Stimulated activated naive CD8-positive, alpha-beta T cell treated with anti-CD3 and anti-CD28 coated beads, Interleukin-15, amount 100 ng/mL, for 72 hours (primary cell): ENCODE data around the gene ERG28.
"Not testable (repeated sequence)": the region's sequence is repeated elsewhere in the genome, so short reads cannot be mapped to it uniquely, and the experiment has no call there.

ENCODE experiments used
- ATAC-seq: fragments of 150-1000 bp; cut with Tn5 transposase; 2 replicates; pipeline ENCODE4 v1.10.0; 2021; ENCODE audit warnings: mild to moderate bottlenecking, moderate library complexity
- DNase-seq, 2 donors: peaks; one replicate each; pipeline ENCODE4 v3.0.0; 2021 to 2022
- H3K27ac Mint-ChIP-seq, 2 donors: one replicate each; pipeline ENCODE4 v1.8.0; 2022; ENCODE audit warnings: mild to moderate bottlenecking in 2 of 2, mixed read lengths in 2 of 2, moderate library complexity in 2 of 2
- H3K27me3 Mint-ChIP-seq: one replicate; pipeline ENCODE4 v1.8.0; 2022; ENCODE audit warnings: mixed read lengths
- H3K4me1 Mint-ChIP-seq: one replicate; pipeline ENCODE4 v1.8.0; 2022; ENCODE audit warnings: mild to moderate bottlenecking, mixed read lengths
- H3K4me3 Mint-ChIP-seq, 2 donors: one replicate each; pipeline ENCODE4 v1.8.0; 2022; ENCODE audit warnings: mild to moderate bottlenecking in 2 of 2, mixed read lengths in 2 of 2, moderate library complexity in 1 of 2
- H3K9me3 Mint-ChIP-seq, 2 donors: one replicate each; pipeline ENCODE4 v1.8.0; 2022; ENCODE audit warnings: mixed read lengths in 2 of 2

The ERG28 gene, protein sequence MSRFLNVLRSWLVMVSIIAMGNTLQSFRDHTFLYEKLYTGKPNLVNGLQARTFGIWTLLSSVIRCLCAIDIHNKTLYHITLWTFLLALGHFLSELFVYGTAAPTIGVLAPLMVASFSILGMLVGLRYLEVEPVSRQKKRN

GRCh38 chr14:75660630-75661498 lies at the start of gene ERG28, which contains the start of gene TTLL5:
Gene ERG28, minus strand, starts transcription at chr14:75660876. Its CDS starts 3,374 bp downstream, at chr14:75657502.
Gene TTLL5, plus strand, starts transcription at chr14:75661246. Its CDS starts 1,904 bp downstream, at chr14:75663150.
- Mint-ChIP-seq H3K27me3 (no peaks in the 10 kb centered on the region), H3K4me1 (peaks cover 21% of the 10 kb centered on the region), H3K27ac (peak within 1 kb of the TSS; percentile 94 to 95), H3K9me3 (no peaks in the 10 kb centered on the region), H3K4me3 (peak within 1 kb of the TSS; percentile 88 to 96)
- ATAC-seq: peak; percentile 98
- peak; percentile 97 for DNase-seq

- DNase-seq: peak; percentile 48 to 51
- Mint-ChIP-seq H3K4me1 (no peaks in the 10 kb centered on the region), H3K9me3 (no peaks in the 10 kb centered on the region)
Measured at GRCh38 chr14:75709207-75709812, 48.6 kb upstream of the ERG28 start.

DNA sequence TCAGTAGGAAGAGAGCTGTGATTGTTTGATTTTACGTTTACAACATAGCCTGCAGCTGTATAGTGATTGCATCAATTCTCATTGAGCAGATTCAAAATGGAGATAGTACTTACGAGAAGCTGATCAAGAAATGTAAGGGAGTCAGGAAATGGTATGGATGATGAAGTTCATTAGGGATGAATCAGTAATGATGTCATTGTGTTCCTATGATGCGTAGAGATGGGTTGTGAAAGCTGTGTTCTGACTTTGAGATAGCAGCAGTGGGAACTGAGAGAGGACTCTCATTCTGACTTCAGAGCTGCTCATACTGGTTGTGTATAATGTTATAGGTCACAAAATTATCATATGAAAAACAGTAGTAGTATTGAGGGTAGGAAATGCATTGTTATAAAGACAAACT lies 44.3 kb upstream of the ERG28 start:
- no peaks in the 10 kb centered on the region for H3K4me1 Mint-ChIP-seq
- DNase-seq (no peak), ATAC-seq (no peak)
- no peak overlapping the region for H3K27ac Mint-ChIP-seq
- H3K4me3 Mint-ChIP-seq: no peak overlapping the region
- no peaks in the 10 kb centered on the region for H3K27me3 Mint-ChIP-seq
- no peaks in the 10 kb centered on the region for H3K9me3 Mint-ChIP-seq

More at GRCh38 chr14:75709207-75709812, 48.6 kb upstream of the ERG28 start:
- peak; percentile 65 for ATAC-seq
- Mint-ChIP-seq H3K4me3 (no peak overlapping the region), H3K27me3 (no peaks in the 10 kb centered on the region), H3K27ac (no peak overlapping the region)

- Mint-ChIP-seq H3K9me3 (no peaks in the 10 kb centered on the region), H3K4me3 (no peak overlapping the region), H3K4me1 (no peaks in the 10 kb centered on the region), H3K27me3 (no peaks in the 10 kb centered on the region), H3K27ac (no peak overlapping the region)
- DNase-seq (no peak), ATAC-seq (no peak)
Measured at GRCh38 chr14:75703467-75703866, 42.8 kb upstream of the ERG28 start.

DNA sequence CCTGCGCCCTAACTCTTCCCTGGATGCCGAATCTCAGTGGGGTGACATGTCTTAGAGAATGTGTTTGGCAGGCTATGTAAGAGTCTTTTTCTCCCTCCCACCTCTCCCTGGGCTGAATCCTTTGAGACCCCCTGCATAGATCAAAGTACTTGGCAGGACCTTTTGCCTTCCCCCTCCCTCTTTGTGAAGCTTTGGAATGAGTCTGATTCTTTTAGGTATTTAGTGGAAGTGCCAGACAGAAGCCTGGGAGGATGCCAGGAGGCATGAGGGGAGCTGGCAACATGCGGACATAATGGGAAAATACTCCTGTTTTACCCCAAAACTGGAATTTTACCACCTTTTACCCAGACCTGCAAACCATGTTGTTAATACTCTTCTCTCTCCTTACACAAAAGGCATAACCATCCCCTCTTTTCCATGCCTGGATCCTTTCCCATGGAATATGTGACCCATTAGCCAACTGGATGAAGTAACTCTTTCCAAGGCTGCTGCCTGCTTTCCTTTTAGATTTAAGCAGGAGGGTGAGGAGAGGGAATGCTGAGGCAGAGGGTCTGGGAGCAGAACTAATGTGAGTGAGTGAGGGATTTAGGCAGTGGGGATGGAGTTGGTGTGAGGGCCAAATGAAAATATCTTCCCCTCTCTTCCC lies 42.1 kb upstream of the ERG28 start:
- no peaks in the 10 kb centered on the region for H3K9me3 Mint-ChIP-seq
- H3K27me3 Mint-ChIP-seq: no peaks in the 10 kb centered on the region
- DNase-seq: no peak
- H3K4me1 Mint-ChIP-seq: no peaks in the 10 kb centered on the region
- H3K27ac Mint-ChIP-seq: no peak overlapping the region
- no peak for ATAC-seq
- H3K4me3 Mint-ChIP-seq: no peak overlapping the region

GRCh38 chr14:75702122-75702521 lies 41.4 kb upstream of the ERG28 start:
- no peak overlapping the region for H3K27ac Mint-ChIP-seq
- H3K27me3 Mint-ChIP-seq: no peaks in the 10 kb centered on the region
- ATAC-seq (no peak), DNase-seq (no peak)
- H3K9me3 Mint-ChIP-seq: no peaks in the 10 kb centered on the region
- no peaks in the 10 kb centered on the region for H3K4me1 Mint-ChIP-seq
- no peak overlapping the region for H3K4me3 Mint-ChIP-seq

DNA sequence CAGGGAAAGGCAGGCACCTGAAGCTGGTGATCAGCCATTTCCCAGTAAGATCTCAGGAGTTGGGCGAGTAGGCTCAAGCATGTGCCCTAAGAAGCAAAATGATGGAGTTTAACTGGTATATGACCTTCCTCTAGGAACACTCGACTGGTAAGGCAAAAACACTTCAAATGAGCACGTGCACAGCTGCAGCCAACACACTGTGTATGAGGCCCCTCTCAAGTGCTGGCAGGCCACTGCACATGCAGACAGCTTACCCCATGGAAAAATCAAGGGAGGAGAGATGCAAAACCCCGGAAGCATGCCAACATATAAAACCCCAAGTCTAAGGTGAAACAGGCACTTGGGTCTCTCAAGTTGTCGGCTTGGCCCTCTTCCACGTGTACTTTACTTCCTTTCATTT lies 39.6 kb upstream of the ERG28 start:
- ATAC-seq: no peak
- Mint-ChIP-seq H3K9me3 (no peaks in the 10 kb centered on the region), H3K4me1 (no peaks in the 10 kb centered on the region), H3K27me3 (no peaks in the 10 kb centered on the region), H3K4me3 (no peak overlapping the region), H3K27ac (no peak overlapping the region)
- no peak for DNase-seq

GRCh38 chr14:75699331-75699730 lies 38.7 kb upstream of the ERG28 start:
- H3K9me3 Mint-ChIP-seq: no peaks in the 10 kb centered on the region
- ATAC-seq (no peak), DNase-seq (no peak)
- no peak overlapping the region for H3K27ac Mint-ChIP-seq
- no peak overlapping the region for H3K4me3 Mint-ChIP-seq
- no peaks in the 10 kb centered on the region for H3K27me3 Mint-ChIP-seq
- no peaks in the 10 kb centered on the region for H3K4me1 Mint-ChIP-seq

DNA sequence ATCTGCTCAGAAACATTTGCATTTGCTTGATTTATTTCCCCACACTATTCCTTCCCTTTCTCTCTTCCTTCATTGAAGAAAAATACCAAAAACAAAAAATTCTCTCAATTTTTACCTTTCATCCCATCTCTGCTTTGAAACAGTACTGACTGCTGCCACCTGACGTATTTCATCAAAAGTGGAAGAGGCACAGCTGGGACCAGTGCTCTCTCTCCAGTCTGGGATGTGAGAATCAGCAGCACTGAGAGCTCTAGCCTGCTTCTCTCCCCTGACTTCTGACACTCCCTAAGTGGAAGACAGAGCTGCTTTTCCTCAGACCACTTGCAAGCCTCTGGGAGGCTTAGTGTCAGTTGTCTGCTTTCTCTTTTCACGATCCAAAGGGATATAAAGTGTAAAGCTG lies 37.2 kb upstream of the ERG28 start:
- H3K9me3 Mint-ChIP-seq: no peaks in the 10 kb centered on the region
- H3K4me3 Mint-ChIP-seq: no peak overlapping the region
- H3K27me3 Mint-ChIP-seq: no peaks in the 10 kb centered on the region
- H3K4me1 Mint-ChIP-seq: no peaks in the 10 kb centered on the region
- no peak for ATAC-seq
- H3K27ac Mint-ChIP-seq: no peak overlapping the region
- no peak for DNase-seq

- no peaks in the 10 kb centered on the region for H3K27me3 Mint-ChIP-seq
- no peaks in the 10 kb centered on the region for H3K4me1 Mint-ChIP-seq
- DNase-seq (no peak), ATAC-seq (no peak)
- H3K4me3 Mint-ChIP-seq: no peak overlapping the region
- H3K27ac Mint-ChIP-seq: no peak overlapping the region
- H3K9me3 Mint-ChIP-seq: no peaks in the 10 kb centered on the region
Measured at GRCh38 chr14:75697386-75697785, 36.7 kb upstream of the ERG28 start.

DNA sequence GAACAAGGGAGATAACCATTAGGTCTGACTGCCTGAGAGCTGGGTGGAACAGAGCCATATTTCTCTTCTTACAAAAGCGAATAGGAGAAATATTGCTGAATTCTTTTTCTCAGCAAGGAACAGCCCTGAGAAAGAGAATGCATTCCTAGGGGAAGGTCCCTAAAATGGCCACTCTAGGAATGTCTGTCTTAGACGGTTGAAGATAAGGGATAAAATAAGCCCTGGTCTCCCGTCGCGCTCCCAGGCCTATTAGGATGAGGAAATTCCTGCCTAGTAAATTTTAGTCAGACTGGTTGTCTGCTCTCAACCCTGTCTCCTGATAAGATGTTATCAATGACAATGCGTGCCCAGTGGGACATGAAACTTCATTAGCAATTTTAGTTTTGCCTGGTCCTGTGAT lies 34.3 kb upstream of the ERG28 start:
- not testable (repeated sequence) for H3K4me3 Mint-ChIP-seq, H3K9me3 Mint-ChIP-seq, ATAC-seq

GRCh38 chr14:75690010-75690409 lies 29.3 kb upstream of the ERG28 start:
- Mint-ChIP-seq H3K27me3 (no peaks in the 10 kb centered on the region), H3K4me3 (no peak overlapping the region), H3K4me1 (no peaks in the 10 kb centered on the region), H3K9me3 (no peaks in the 10 kb centered on the region), H3K27ac (no peak overlapping the region)
- ATAC-seq (no peak), DNase-seq (no peak)

More for the DNA sequence above, 34.3 kb upstream of the ERG28 start:
- H3K27ac Mint-ChIP-seq, DNase-seq, H3K27me3 Mint-ChIP-seq, H3K4me1 Mint-ChIP-seq: not testable (repeated sequence)

DNA sequence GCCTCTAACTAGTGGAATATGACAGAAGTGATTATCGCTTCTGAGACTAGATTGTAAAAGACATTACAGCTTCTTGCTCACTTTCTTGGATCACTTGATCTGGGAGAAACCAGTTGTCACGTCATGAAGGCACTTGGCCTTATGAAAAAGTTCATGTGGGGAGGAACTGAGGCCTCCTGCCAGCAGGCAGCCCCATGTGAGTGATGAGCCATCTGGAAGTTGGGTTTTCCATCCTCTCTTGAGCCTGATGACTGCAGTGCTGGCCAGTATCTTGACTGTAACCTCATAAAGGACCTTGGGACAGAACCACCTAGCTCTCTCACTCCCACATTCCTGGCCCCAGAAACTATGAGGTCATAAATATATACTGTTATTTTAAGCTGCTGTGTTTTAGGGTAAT lies 28.3 kb upstream of the ERG28 start:
- no peak overlapping the region for H3K4me3 Mint-ChIP-seq

GRCh38 chr14:75685910-75686309 lies 25.2 kb upstream of the ERG28 start:
- Mint-ChIP-seq H3K4me1 (no peaks in the 10 kb centered on the region), H3K4me3 (no peak overlapping the region), H3K9me3 (no peaks in the 10 kb centered on the region), H3K27ac (no peak overlapping the region), H3K27me3 (no peaks in the 10 kb centered on the region)
- no peak for DNase-seq
- ATAC-seq: no peak

More for the DNA sequence above, 28.3 kb upstream of the ERG28 start:
- ATAC-seq (no peak), DNase-seq (no peak)
- Mint-ChIP-seq H3K9me3 (no peaks in the 10 kb centered on the region), H3K27ac (no peak overlapping the region), H3K27me3 (no peaks in the 10 kb centered on the region), H3K4me1 (no peaks in the 10 kb centered on the region)

- Mint-ChIP-seq H3K4me3 (no peak overlapping the region), H3K9me3 (no peaks in the 10 kb centered on the region), H3K27ac (peak overlapping the region in 1 of 2 donors; percentile 33), H3K27me3 (no peaks in the 10 kb centered on the region), H3K4me1 (peaks cover 27% of the 10 kb centered on the region)
- no peak for ATAC-seq
- no peak for DNase-seq
Measured at GRCh38 chr14:75675265-75675960, 14.7 kb upstream of the ERG28 start.
